ENCODE measurements around the gene MRPL16.

GRCh38 chr11:59807047-59807610 is 3.4 kb downstream of the MRPL16 start:
- TF ChIP-seq CTCF (IDR thresholded peaks at IDR 0.05) (no peak), POLR2A (IDR thresholded peaks at IDR 0.05; ENCODE audit: low read depth) (no peak), POLR2AphosphoS5 (IDR thresholded peaks at IDR 0.05) (no peak), EP300 (IDR thresholded peaks at IDR 0.05) (no peak)

Measured in esophagus muscularis mucosa (tissue), 4 donors.